HEK293 (cell line): ENCODE results near the gene RAP1A.

ENCODE experiments used
- CTCF ChIA-PET: fragments of 350-600 bp; formaldehyde crosslinking; extraction: SDS; loops from one replicate; lab custom pipeline; 2021; ENCODE audit warnings: antibody characterized with exemption; lab: Yijun Ruan, JAX
- POLR2A ChIA-PET: fragments of 300-600 bp; formaldehyde crosslinking; extraction: SDS; loops from one replicate; lab custom pipeline; 2020; ENCODE audit warnings: antibody characterized with exemption, inconsistent platforms; lab: Yijun Ruan, JAX
- H3K27ac ChIP-seq: fragments of 200-500 bp; sonication (Bioruptor generic); 2 replicates; pipeline ENCODE4 v1.5.1; 2014; ENCODE audit warnings: low read depth, low read length, control low read depth, inconsistent platforms; ENCODE audit errors: extremely low read depth
- H3K36me3 ChIP-seq, 2 experiments: fragments of 200-500 bp in 1 of 2; sonication (Bioruptor generic) in 1 of 2; 1 replicate in 1 of 2; 2 replicates in 1 of 2; pipeline ENCODE4 v1.5.1; 2014 to 2017; ENCODE audit warnings: inconsistent platforms in 2 of 2, low read length in 2 of 2; ENCODE audit not compliant: control insufficient read depth in 2 of 2, insufficient read depth in 1 of 2
- H3K4me1 ChIP-seq: fragments of 200-500 bp; sonication (Bioruptor generic); 2 replicates; pipeline ENCODE4 v1.5.1; 2014; ENCODE audit warnings: mild to moderate bottlenecking, low read length, inconsistent platforms; ENCODE audit not compliant: control insufficient read depth, insufficient read depth
- H3K4me3 ChIP-seq: 2 replicates; pipeline ENCODE4 v1.5.1; 2011; ENCODE audit warnings: low read depth, mild to moderate bottlenecking, control low read depth, low read length, moderate library complexity
- H3K9me3 ChIP-seq: fragments of 200-500 bp; sonication (Bioruptor generic); 2 replicates; pipeline ENCODE4 v1.5.1; 2014; ENCODE audit warnings: low read depth, low read length, inconsistent platforms; ENCODE audit not compliant: control insufficient read depth, insufficient read depth
- FEZF1 ChIP-seq: fragments of 450-650 bp; formaldehyde crosslinking; IDR thresholded peaks from 2 replicates; pipeline ENCODE4 v1.5.1; 2016; ENCODE audit warnings: missing biosample characterization, missing genetic modification characterization
- GLI2 ChIP-seq: fragments of 450-650 bp; formaldehyde crosslinking; IDR thresholded peaks from 2 replicates; pipeline ENCODE4; 2017; ENCODE audit warnings: missing biosample characterization, missing genetic modification characterization, low read depth, borderline replicate concordance
- MYNN ChIP-seq: fragments of 450-650 bp; formaldehyde crosslinking; IDR thresholded peaks from 2 replicates; pipeline ENCODE4 v1.5.1; 2016; ENCODE audit warnings: missing biosample characterization, missing genetic modification characterization, borderline replicate concordance
- REPIN1 ChIP-seq: fragments of 450-650 bp; formaldehyde crosslinking; IDR thresholded peaks from 2 replicates; pipeline ENCODE4 v1.5.1; 2017; ENCODE audit warnings: missing biosample characterization, missing genetic modification characterization, low read depth
- SCRT1 ChIP-seq: fragments of 450-650 bp; formaldehyde crosslinking; IDR thresholded peaks from 2 replicates; pipeline ENCODE4 v1.5.1; 2016; ENCODE audit warnings: missing biosample characterization, missing genetic modification characterization, borderline replicate concordance
- ZBTB8A ChIP-seq: fragments of 450-650 bp; formaldehyde crosslinking; IDR thresholded peaks from 2 replicates; pipeline ENCODE4 v1.5.1; 2016; ENCODE audit warnings: missing biosample characterization, missing genetic modification characterization
- ZEB2 ChIP-seq: fragments of 450-650 bp; formaldehyde crosslinking; IDR thresholded peaks from 2 replicates; pipeline ENCODE4 v1.5.1; 2016; ENCODE audit warnings: missing biosample characterization, missing genetic modification characterization
- ZNF112 ChIP-seq: fragments of 450-650 bp; formaldehyde crosslinking; IDR thresholded peaks from 2 replicates; pipeline ENCODE4 v1.5.0; 2017; ENCODE audit warnings: missing biosample characterization, missing genetic modification characterization
- ZNF335 ChIP-seq: fragments of 450-650 bp; formaldehyde crosslinking; conservative IDR thresholded peaks from 2 replicates; pipeline ENCODE4 v1.5.1; 2016; ENCODE audit warnings: missing biosample characterization, missing genetic modification characterization
- ZNF366 ChIP-seq: fragments of 450-650 bp; formaldehyde crosslinking; conservative IDR thresholded peaks from 2 replicates; pipeline ENCODE4 v1.5.1; 2016; ENCODE audit warnings: missing biosample characterization, missing genetic modification characterization
- ZNF404 ChIP-seq: fragments of 450-650 bp; formaldehyde crosslinking; IDR thresholded peaks from 2 replicates; pipeline ENCODE4 v1.5.1; 2017; ENCODE audit warnings: missing biosample characterization, missing genetic modification characterization
- ZNF792 ChIP-seq: fragments of 450-650 bp; formaldehyde crosslinking; IDR thresholded peaks from 2 replicates; pipeline ENCODE4 v1.5.1; 2016; ENCODE audit warnings: missing biosample characterization, missing genetic modification characterization
- TF ChIP-seq, protein P1 (sequence below): fragments of 450-650 bp; formaldehyde crosslinking; IDR thresholded peaks from 2 replicates; pipeline ENCODE4 v1.5.0; 2017; ENCODE audit warnings: missing biosample characterization, missing genetic modification characterization, borderline replicate concordance
- TF ChIP-seq, protein P2 (sequence below): fragments of 450-650 bp; formaldehyde crosslinking; IDR thresholded peaks from 2 replicates; pipeline ENCODE4 v1.5.1; 2016; ENCODE audit warnings: missing biosample characterization, missing genetic modification characterization
- TF ChIP-seq, protein P3 (sequence below): fragments of 450-650 bp; formaldehyde crosslinking; optimal IDR thresholded peaks from 2 replicates; pipeline ENCODE3; 2016; ENCODE audit warnings: missing biosample characterization, mild to moderate bottlenecking, missing genetic modification characterization
- TF ChIP-seq, protein P4 (sequence below): fragments of 450-650 bp; formaldehyde crosslinking; IDR thresholded peaks from 2 replicates; pipeline ENCODE4 v1.5.1; 2017; ENCODE audit warnings: missing biosample characterization, missing genetic modification characterization
- TF ChIP-seq, protein P5 (sequence below): fragments of 450-650 bp; formaldehyde crosslinking; IDR thresholded peaks from 2 replicates; pipeline ENCODE4 v1.5.1; 2016; ENCODE audit warnings: missing biosample characterization, missing genetic modification characterization

Gene RAP1A

DNA sequence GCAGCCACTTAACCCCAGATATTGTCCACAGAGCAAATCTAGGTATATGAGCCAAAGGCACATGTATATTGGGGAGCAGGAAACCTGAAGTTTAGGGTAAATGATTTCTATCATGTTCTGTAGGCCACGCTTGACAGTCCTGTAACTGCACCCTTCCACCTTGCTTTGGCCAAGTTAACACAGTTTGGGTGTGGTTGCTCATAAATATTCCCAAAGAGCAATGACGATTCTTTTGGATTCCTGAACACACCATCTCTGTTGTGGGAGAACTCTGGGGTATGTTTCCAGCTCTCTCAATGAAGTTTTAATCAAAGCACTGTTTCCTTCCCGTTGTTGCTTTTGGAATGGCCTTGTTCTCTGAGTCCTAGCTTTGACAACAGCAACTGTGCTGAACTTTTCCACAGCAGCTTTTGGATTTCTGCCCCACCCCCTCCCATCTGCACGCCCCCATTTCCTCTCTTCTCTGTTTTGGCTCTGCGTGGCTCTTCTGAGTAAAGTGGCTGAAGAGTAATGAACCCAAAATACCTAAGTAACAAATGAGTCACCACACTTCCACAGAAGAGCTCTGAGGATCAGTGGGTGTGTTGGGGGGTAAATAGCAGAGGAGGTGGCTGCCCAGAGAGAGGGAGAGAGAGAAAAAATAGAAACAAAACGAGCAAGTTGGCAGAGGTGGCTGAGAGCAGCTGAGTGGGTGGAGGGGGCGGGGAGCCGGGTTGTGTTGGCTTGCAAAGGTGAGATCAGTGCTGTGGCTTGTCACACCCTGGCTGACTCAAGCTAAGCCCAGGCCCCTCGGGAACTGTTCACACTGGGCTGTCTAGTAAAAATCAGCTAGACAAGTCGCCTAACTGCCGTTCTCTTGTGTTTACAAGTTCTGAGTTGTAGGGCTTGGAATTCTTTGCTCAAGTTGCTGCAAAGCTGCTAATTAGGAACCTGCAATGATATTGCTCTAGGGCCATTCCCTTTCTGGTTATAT is 26.9 kb upstream of the RAP1A start (continued):
- TF ChIP-seq, protein P1, sequence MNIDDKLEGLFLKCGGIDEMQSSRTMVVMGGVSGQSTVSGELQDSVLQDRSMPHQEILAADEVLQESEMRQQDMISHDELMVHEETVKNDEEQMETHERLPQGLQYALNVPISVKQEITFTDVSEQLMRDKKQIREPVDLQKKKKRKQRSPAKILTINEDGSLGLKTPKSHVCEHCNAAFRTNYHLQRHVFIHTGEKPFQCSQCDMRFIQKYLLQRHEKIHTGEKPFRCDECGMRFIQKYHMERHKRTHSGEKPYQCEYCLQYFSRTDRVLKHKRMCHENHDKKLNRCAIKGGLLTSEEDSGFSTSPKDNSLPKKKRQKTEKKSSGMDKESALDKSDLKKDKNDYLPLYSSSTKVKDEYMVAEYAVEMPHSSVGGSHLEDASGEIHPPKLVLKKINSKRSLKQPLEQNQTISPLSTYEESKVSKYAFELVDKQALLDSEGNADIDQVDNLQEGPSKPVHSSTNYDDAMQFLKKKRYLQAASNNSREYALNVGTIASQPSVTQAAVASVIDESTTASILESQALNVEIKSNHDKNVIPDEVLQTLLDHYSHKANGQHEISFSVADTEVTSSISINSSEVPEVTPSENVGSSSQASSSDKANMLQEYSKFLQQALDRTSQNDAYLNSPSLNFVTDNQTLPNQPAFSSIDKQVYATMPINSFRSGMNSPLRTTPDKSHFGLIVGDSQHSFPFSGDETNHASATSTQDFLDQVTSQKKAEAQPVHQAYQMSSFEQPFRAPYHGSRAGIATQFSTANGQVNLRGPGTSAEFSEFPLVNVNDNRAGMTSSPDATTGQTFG (tag by site-specific recombination): no peak
- no peak for TF ChIP-seq REPIN1 (tag by site-specific recombination)

DNA sequence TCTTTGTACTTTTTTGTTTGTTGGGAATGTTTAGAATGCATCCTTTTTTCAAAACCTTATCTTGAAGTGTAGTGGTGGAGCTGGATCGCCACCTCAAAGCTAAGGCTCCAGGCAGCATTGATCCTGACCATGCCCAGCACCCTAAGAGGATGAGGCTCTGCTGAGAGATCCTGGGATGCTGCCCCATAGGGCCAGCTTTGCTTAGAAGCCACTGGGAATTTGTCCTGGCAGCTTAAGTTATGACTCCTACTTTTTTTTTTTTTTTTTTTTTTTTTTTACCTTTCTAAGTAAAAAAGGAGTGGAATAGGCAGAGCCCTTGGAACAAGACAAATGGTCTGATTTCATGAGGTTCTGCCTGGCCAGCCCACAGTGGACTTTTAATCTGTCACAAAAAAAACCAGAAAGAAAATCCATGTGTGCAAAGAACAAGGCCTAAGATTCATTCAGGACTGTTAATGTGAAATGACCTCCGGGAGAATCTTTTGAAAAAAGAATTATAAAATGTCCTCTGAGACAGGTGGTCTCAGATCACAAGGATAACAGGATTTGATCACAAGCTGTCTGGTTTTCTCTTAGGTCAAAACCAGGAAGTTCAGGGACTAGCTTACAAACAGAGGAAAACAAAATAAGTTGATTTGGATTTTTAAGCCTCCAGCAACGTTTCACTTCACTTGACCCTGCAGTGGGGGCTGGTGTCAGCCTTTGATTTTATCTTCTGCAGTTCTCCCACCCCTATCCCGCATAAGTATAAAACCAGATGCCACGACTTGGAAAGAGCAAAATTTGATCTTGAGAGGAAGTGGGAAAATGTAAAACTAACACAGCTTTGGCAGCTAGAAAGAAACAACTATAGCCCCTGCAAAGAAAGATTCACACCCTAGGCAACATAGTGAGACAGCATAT is 25.9 kb upstream of the RAP1A start:
- TF ChIP-seq MYNN: peak; percentile 76
- 0 out of 2 replicates have a peak, but pooled peaks have one; percentile 18 for TF ChIP-seq ZNF335 (tag by site-specific recombination)
- TF ChIP-seq ZNF112 (tag by site-specific recombination): no peak
- TF ChIP-seq, protein P2, sequence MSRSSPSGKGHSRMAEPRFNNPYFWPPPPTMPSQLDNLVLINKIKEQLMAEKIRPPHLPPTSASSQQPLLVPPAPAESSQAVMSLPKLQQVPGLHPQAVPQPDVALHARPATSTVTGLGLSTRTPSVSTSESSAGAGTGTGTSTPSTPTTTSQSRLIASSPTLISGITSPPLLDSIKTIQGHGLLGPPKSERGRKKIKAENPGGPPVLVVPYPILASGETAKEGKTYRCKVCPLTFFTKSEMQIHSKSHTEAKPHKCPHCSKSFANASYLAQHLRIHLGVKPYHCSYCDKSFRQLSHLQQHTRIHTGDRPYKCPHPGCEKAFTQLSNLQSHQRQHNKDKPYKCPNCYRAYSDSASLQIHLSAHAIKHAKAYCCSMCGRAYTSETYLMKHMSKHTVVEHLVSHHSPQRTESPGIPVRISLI (tag by site-specific recombination): peak; percentile 70
- Histone ChIP-seq H3K9me3 (no peaks in the 10 kb centered on the region), H3K4me3 (no peak overlapping the region), H3K36me3 (no peaks in the 10 kb centered on the region), H3K4me1 (peaks cover 12% of the 10 kb centered on the region), H3K27ac (peak overlapping the region; percentile 61)
- CTCF ChIA-PET: interaction anchor here (0.7 to 1.7 kb wide), 4 partner anchors 9 to 86 kb away, joined by 3 to 11 read pairs (median 3); no protein-coding TSS in a partner anchor
- POLR2A ChIA-PET: interaction anchor here (0.9 to 1.1 kb wide), 4 partner anchors 13 to 54 kb away, joined by 3 to 6 read pairs (median 4); partner anchors contain the start of gene RAP1A

DNA sequence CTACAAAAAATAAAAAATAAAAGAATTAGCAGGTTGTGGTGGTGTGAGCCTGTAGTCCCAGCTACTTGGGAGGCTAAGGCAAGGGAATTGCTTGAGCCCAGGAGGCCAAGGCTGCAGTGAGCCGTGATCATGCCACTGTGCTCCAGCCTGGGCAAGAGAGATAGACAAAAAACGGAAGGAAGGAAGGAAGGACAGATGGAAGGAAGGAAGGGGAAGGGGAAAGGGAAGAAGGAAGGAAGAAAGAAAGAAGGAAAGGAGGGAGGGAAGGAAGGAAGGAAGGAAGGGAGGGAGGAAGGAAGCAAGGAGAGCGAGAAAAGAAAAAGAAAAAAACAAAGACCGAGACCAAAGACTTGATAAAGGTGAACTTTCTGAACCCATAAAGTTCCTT is 25.3 kb upstream of the RAP1A start:
- TF ChIP-seq ZNF335 (tag by site-specific recombination) (no peak), ZBTB8A (tag by site-specific recombination) (no peak), FEZF1 (tag by site-specific recombination) (no peak), ZNF404 (tag by site-specific recombination) (no peak), ZNF792 (no peak), ZNF366 (tag by site-specific recombination) (peak; percentile 92)
- H3K27ac ChIP-seq: no peak overlapping the region
- H3K36me3 ChIP-seq: no peaks in the 10 kb centered on the region
- H3K4me1 ChIP-seq: peaks cover 12% of the 10 kb centered on the region
- H3K4me3 ChIP-seq: no peak overlapping the region
- POLR2A ChIA-PET: no interaction called here
- H3K9me3 ChIP-seq: no peaks in the 10 kb centered on the region
- CTCF ChIA-PET: no interaction called here

DNA sequence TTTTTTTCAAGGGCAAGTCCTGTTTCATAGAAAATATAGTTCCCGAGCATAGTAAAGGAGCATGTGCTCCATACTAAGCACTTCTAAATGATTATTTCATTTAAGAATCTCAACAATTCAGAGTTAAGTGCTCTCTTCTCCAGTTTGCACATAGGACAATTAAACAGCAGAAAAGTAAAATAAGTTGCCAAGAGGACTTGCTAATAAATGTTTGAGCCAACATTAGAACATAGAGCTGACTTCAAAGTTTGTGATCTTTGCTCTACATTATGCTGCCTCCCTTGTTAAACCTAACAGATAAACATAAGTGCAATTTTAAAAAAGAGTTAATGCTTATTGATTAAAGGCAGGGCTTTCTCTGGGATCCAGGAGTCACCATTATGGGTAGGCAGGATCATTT is 23.8 kb upstream of the RAP1A start:
- no peak overlapping the region for H3K4me3 ChIP-seq
- H3K36me3 ChIP-seq: no peaks in the 10 kb centered on the region
- H3K4me1 ChIP-seq: peaks cover 12% of the 10 kb centered on the region
- TF ChIP-seq, protein P3, sequence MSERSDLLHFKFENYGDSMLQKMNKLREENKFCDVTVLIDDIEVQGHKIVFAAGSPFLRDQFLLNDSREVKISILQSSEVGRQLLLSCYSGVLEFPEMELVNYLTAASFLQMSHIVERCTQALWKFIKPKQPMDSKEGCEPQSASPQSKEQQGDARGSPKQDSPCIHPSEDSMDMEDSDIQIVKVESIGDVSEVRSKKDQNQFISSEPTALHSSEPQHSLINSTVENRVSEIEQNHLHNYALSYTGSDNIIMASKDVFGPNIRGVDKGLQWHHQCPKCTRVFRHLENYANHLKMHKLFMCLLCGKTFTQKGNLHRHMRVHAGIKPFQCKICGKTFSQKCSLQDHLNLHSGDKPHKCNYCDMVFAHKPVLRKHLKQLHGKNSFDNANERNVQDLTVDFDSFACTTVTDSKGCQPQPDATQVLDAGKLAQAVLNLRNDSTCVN (tag by site-specific recombination): no peak
- TF ChIP-seq, protein P4, sequence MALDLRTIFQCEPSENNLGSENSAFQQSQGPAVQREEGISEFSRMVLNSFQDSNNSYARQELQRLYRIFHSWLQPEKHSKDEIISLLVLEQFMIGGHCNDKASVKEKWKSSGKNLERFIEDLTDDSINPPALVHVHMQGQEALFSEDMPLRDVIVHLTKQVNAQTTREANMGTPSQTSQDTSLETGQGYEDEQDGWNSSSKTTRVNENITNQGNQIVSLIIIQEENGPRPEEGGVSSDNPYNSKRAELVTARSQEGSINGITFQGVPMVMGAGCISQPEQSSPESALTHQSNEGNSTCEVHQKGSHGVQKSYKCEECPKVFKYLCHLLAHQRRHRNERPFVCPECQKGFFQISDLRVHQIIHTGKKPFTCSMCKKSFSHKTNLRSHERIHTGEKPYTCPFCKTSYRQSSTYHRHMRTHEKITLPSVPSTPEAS (tag by site-specific recombination): no peak
- TF ChIP-seq, protein P5, sequence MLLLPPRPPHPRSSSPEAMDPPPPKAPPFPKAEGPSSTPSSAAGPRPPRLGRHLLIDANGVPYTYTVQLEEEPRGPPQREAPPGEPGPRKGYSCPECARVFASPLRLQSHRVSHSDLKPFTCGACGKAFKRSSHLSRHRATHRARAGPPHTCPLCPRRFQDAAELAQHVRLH (tag by site-specific recombination): no peak
- no peak for TF ChIP-seq SCRT1 (tag by site-specific recombination)
- no peak for TF ChIP-seq REPIN1 (tag by site-specific recombination)
- TF ChIP-seq GLI2 (tag by site-specific recombination): no peak
- no peak for TF ChIP-seq ZEB2 (tag by site-specific recombination)
- TF ChIP-seq, all 188 proteins: peak for 0
- ChIA-PET CTCF (no interaction called here), POLR2A (no interaction called here)
- Histone ChIP-seq H3K9me3 (no peaks in the 10 kb centered on the region), H3K27ac (no peak overlapping the region)
